HepG2 (cell line): ENCODE measurements around the gene NBPF3. TPM values are rescaled to one million over a fixed set of nuclear protein-coding genes. Genes with fewer than 3 reads are reported as not detected.
A peak's percentile ranks its signal among the peaks of the same experiment; 100 is the strongest.

Source experiments
- HNRNPK ChIP-seq: fragments of 200-400 bp; formaldehyde crosslinking; IDR thresholded peaks from 2 replicates; pipeline ENCODE4 v1.6.1; 2018; ENCODE audit warnings: low read length, low read depth, moderate library complexity, mild to moderate bottlenecking; ENCODE audit not compliant: poor library complexity, severe bottlenecking
- HNRNPLL ChIP-seq: fragments of 200-400 bp; formaldehyde crosslinking; IDR thresholded peaks from 2 replicates; pipeline ENCODE4 v1.6.1; 2017; ENCODE audit warnings: mild to moderate bottlenecking, low read depth, low read length; ENCODE audit not compliant: poor library complexity, severe bottlenecking
- JDP2 ChIP-seq: sonication (generic); formaldehyde crosslinking; IDR thresholded peaks from 2 replicates; pipeline ENCODE4 v1.8.1; 2022; ENCODE audit warnings: missing genetic modification reagents, borderline replicate concordance
- SOX13 ChIP-seq, 3 experiments: fragments of 450-650 bp in 1 of 3; sonication (generic) in 1 of 3; formaldehyde crosslinking in 1 of 3; IDR thresholded peaks in 2 of 3; conservative IDR thresholded peaks in 1 of 3; 2 replicates each; pipeline versions ENCODE4 v1.5.0 to v1.6.1; 2016 to 2020; ENCODE audit warnings: antibody characterized with exemption in 1 of 3, mild to moderate bottlenecking in 1 of 3, missing compliant biosample characterization in 1 of 3, missing genetic modification reagents in 1 of 3, moderate library complexity in 1 of 3
- TFDP2 ChIP-seq: sonication (generic); formaldehyde crosslinking; IDR thresholded peaks from 2 replicates; pipeline ENCODE4 v1.4.0; 2020; ENCODE audit warnings: missing genetic modification reagents
- ZNF367 ChIP-seq: sonication (generic); formaldehyde crosslinking; IDR thresholded peaks from 2 replicates; pipeline ENCODE4 v1.4.0; 2020; ENCODE audit warnings: missing genetic modification reagents, borderline replicate concordance
- ZNF562 ChIP-seq: sonication (generic); formaldehyde crosslinking; IDR thresholded peaks from 2 replicates; pipeline ENCODE4 v1.8.0; 2022; ENCODE audit warnings: missing genetic modification reagents, borderline replicate concordance
- ZNF790 ChIP-seq: sonication (generic); formaldehyde crosslinking; IDR thresholded peaks from 2 replicates; pipeline ENCODE4 v1.8.0; 2022; ENCODE audit warnings: missing genetic modification reagents, mild to moderate bottlenecking, borderline replicate concordance
- polyA plus RNA-seq, 8 experiments: library from polyadenylated mRNA; depleted of rRNA in 3 of 8; stranded (reverse) in 7 of 8; unstranded in 1 of 8; fragments of >200 nt; fragmentation: Illumina TruSeq in 4 of 8; extraction: Trizol in 4 of 8; gene quantifications; 2 replicates each; pipeline versions ENCODE4 v1.2.1 to v1.2.3, GENCODE V29; 2011 to 2016; ENCODE audit warnings: low read depth in 4 of 8, missing spikeins in 1 of 8, mixed read lengths in 1 of 8; ENCODE audit not compliant: insufficient read depth in 1 of 8
- total RNA-seq, 5 experiments: library from RNA; depleted of rRNA; stranded (reverse); fragments of >200 nt; fragmentation: Illumina TruSeq; extraction: Trizol; gene quantifications; 2 replicates each; pipeline ENCODE4 v1.2.3, GENCODE V29; 2016; ENCODE audit warnings: low read depth in 1 of 5
- TF ChIP-seq, protein P1 (sequence below): sonication (generic); formaldehyde crosslinking; IDR thresholded peaks from 2 replicates; pipeline ENCODE4 v1.5.0; 2020; ENCODE audit warnings: mild to moderate bottlenecking, missing genetic modification reagents, borderline replicate concordance
- TF ChIP-seq, protein P2 (sequence below): sonication (generic); formaldehyde crosslinking; IDR thresholded peaks from 2 replicates; pipeline ENCODE4 v1.5.0; 2020; ENCODE audit warnings: missing genetic modification reagents
- TF ChIP-seq, protein P3 (sequence below): IDR thresholded peaks from 2 replicates; pipeline ENCODE4 v1.6.1; 2016
- TF ChIP-seq, protein P4 (sequence below): sonication (generic); formaldehyde crosslinking; IDR thresholded peaks from 2 replicates; pipeline ENCODE4 v1.4.0; 2020; ENCODE audit warnings: mild to moderate bottlenecking, missing genetic modification reagents
- TF ChIP-seq, protein P5 (sequence below): sonication (generic); formaldehyde crosslinking; IDR thresholded peaks from 2 replicates; pipeline ENCODE4 v1.8.0; 2022; ENCODE audit warnings: missing genetic modification reagents, mild to moderate bottlenecking, borderline replicate concordance

The NBPF3 gene
- total and polyA plus RNA-seq, 2 of the 13 experiments (the other 11 are each of a cell fraction or from before 2014, with no cell fraction given): 3.5 to 4.9 TPM

- TF ChIP-seq, protein P1, sequence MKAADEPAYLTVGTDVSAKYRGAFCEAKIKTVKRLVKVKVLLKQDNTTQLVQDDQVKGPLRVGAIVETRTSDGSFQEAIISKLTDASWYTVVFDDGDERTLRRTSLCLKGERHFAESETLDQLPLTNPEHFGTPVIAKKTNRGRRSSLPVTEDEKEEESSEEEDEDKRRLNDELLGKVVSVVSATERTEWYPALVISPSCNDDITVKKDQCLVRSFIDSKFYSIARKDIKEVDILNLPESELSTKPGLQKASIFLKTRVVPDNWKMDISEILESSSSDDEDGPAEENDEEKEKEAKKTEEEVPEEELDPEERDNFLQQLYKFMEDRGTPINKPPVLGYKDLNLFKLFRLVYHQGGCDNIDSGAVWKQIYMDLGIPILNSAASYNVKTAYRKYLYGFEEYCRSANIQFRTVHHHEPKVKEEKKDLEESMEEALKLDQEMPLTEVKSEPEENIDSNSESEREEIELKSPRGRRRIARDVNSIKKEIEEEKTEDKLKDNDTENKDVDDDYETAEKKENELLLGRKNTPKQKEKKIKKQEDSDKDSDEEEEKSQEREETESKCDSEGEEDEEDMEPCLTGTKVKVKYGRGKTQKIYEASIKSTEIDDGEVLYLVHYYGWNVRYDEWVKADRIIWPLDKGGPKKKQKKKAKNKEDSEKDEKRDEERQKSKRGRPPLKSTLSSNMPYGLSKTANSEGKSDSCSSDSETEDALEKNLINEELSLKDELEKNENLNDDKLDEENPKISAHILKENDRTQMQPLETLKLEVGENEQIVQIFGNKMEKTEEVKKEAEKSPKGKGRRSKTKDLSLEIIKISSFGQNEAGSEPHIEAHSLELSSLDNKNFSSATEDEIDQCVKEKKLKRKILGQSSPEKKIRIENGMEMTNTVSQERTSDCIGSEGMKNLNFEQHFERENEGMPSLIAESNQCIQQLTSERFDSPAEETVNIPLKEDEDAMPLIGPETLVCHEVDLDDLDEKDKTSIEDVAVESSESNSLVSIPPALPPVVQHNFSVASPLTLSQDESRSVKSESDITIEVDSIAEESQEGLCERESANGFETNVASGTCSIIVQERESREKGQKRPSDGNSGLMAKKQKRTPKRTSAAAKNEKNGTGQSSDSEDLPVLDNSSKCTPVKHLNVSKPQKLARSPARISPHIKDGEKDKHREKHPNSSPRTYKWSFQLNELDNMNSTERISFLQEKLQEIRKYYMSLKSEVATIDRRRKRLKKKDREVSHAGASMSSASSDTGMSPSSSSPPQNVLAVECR (CRISPR knock-in tag): peak; percentile 66; the same call in 1 of the 2 replicates
- TF ChIP-seq, protein P2, sequence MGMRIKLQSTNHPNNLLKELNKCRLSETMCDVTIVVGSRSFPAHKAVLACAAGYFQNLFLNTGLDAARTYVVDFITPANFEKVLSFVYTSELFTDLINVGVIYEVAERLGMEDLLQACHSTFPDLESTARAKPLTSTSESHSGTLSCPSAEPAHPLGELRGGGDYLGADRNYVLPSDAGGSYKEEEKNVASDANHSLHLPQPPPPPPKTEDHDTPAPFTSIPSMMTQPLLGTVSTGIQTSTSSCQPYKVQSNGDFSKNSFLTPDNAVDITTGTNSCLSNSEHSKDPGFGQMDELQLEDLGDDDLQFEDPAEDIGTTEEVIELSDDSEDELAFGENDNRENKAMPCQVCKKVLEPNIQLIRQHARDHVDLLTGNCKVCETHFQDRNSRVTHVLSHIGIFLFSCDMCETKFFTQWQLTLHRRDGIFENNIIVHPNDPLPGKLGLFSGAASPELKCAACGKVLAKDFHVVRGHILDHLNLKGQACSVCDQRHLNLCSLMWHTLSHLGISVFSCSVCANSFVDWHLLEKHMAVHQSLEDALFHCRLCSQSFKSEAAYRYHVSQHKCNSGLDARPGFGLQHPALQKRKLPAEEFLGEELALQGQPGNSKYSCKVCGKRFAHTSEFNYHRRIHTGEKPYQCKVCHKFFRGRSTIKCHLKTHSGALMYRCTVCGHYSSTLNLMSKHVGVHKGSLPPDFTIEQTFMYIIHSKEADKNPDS (CRISPR knock-in tag): no peak
- TF ChIP-seq TFDP2 (no peak), ZNF790 (CRISPR knock-in tag) (no peak), HNRNPLL (peak; percentile 84), JDP2 (CRISPR knock-in tag) (no peak), HNRNPK (no peak), ZNF367 (no peak), SOX13 (IDR thresholded peaks at IDR 0.05) (no peak), SOX13 (CRISPR knock-in tag; conservative IDR thresholded peaks at IDR 0.05 in 1 of 2, IDR thresholded peaks at IDR 0.05 in 1 of 2) (0 out of 4 replicates have a peak, but pooled peaks of 1 of the 2 experiments have one; percentile 9), ZNF562 (CRISPR knock-in tag) (no peak)
- TF ChIP-seq, protein P3, sequence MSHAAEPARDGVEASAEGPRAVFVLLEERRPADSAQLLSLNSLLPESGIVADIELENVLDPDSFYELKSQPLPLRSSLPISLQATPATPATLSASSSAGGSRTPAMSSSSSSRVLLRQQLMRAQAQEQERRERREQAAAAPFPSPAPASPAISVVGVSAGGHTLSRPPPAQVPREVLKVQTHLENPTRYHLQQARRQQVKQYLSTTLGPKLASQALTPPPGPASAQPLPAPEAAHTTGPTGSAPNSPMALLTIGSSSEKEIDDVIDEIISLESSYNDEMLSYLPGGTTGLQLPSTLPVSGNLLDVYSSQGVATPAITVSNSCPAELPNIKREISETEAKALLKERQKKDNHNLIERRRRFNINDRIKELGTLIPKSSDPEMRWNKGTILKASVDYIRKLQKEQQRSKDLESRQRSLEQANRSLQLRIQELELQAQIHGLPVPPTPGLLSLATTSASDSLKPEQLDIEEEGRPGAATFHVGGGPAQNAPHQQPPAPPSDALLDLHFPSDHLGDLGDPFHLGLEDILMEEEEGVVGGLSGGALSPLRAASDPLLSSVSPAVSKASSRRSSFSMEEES (CRISPR knock-in tag): no peak
- TF ChIP-seq, protein P4, sequence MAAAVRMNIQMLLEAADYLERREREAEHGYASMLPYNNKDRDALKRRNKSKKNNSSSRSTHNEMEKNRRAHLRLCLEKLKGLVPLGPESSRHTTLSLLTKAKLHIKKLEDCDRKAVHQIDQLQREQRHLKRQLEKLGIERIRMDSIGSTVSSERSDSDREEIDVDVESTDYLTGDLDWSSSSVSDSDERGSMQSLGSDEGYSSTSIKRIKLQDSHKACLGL: peak; percentile 70; the same call in 1 of the 2 replicates
- TF ChIP-seq, protein P5, sequence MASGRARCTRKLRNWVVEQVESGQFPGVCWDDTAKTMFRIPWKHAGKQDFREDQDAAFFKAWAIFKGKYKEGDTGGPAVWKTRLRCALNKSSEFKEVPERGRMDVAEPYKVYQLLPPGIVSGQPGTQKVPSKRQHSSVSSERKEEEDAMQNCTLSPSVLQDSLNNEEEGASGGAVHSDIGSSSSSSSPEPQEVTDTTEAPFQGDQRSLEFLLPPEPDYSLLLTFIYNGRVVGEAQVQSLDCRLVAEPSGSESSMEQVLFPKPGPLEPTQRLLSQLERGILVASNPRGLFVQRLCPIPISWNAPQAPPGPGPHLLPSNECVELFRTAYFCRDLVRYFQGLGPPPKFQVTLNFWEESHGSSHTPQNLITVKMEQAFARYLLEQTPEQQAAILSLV (CRISPR knock-in tag): 0 out of 2 replicates have a peak, but pooled peaks have one; percentile 34
Measured at GRCh38 chr1:21439721-21440629, at the start of gene NBPF3 (continued).
